Retinal pigment epithelial cell (primary cell): ENCODE results near the gene MEX3A.

Experiments used
- DNase-seq: peaks from one replicate; pipeline ENCODE4 v3.0.0-alpha.2; 2010; ENCODE audit warnings: low read depth
- H3K4me3 ChIP-seq: 2 replicates; pipeline ENCODE4 v1.5.1; 2011; ENCODE audit warnings: mild to moderate bottlenecking, low read length, control low read depth, moderate library complexity
- CTCF ChIP-seq: conservative IDR thresholded peaks from 2 replicates; pipeline ENCODE4 v1.5.1; 2011; ENCODE audit warnings: low read depth, low read length, control low read depth, inconsistent platforms

The MEX3A gene

GRCh38 chr1:156070548-156070947, 11.7 kb downstream of the MEX3A start:
- H3K4me3 ChIP-seq: no peak overlapping the region
- no peak for DNase-seq
- no peak for TF ChIP-seq CTCF

- no peak for DNase-seq
- H3K4me3 ChIP-seq: no peak overlapping the region
- no peak for TF ChIP-seq CTCF
These were observed 12.5 kb downstream of the MEX3A start for GRCh38 chr1:156069490-156070455.

- DNase-seq: no peak
- H3K4me3 ChIP-seq: no peak overlapping the region
- no peak for TF ChIP-seq CTCF
These were observed 15.0 kb downstream of the MEX3A start for GRCh38 chr1:156067262-156067661.

- no peak overlapping the region for H3K4me3 ChIP-seq
- TF ChIP-seq CTCF: no peak
- no peak for DNase-seq
These were observed 16.4 kb downstream of the MEX3A start for GRCh38 chr1:156065871-156066270.

- no peak for TF ChIP-seq CTCF
- H3K4me3 ChIP-seq: no peak overlapping the region
- no peak for DNase-seq
These were observed 17.1 kb downstream of the MEX3A start for GRCh38 chr1:156065212-156065611.

GRCh38 chr1:156064615-156065014, 17.6 kb downstream of the MEX3A start:
- no peak for TF ChIP-seq CTCF
- H3K4me3 ChIP-seq: no peak overlapping the region
- DNase-seq: no peak

GRCh38 chr1:156063997-156064285, 18.3 kb downstream of the MEX3A start:
- H3K4me3 ChIP-seq: no peak overlapping the region
- no peak for TF ChIP-seq CTCF
- DNase-seq: no peak
